ENCODE measurements around the gene MMD. TPM values are rescaled to one million over a fixed set of nuclear protein-coding genes. Genes with fewer than 3 reads are reported as not detected.

MMD gene
- total and polyA plus RNA-seq, 2 of the 13 experiments (the other 11 are each of a cell fraction or from before 2014, with no cell fraction given): 121 to 225 TPM

GRCh38 chr17:55391764-55392467 is 29.7 kb downstream of the MMD start (continued):
- TF ChIP-seq, protein P1, sequence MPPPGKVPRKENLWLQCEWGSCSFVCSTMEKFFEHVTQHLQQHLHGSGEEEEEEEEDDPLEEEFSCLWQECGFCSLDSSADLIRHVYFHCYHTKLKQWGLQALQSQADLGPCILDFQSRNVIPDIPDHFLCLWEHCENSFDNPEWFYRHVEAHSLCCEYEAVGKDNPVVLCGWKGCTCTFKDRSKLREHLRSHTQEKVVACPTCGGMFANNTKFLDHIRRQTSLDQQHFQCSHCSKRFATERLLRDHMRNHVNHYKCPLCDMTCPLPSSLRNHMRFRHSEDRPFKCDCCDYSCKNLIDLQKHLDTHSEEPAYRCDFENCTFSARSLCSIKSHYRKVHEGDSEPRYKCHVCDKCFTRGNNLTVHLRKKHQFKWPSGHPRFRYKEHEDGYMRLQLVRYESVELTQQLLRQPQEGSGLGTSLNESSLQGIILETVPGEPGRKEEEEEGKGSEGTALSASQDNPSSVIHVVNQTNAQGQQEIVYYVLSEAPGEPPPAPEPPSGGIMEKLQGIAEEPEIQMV (CRISPR knock-in tag; IDR thresholded peaks at IDR 0.05; ENCODE audit: low read depth): no peak
- no peak for TF ChIP-seq ZNF644 (CRISPR knock-in tag; IDR thresholded peaks at IDR 0.05; ENCODE audit: low read depth)
- no peak for TF ChIP-seq ZNF768 (CRISPR knock-in tag; IDR thresholded peaks at IDR 0.05)
- TF ChIP-seq ZNF691 (CRISPR knock-in tag; IDR thresholded peaks at IDR 0.05; ENCODE audit: borderline replicate concordance, low read depth): no peak
- TF ChIP-seq KAT8 (CRISPR knock-in tag; IDR thresholded peaks at IDR 0.05): no peak
- no peak for TF ChIP-seq ZKSCAN5 (CRISPR knock-in tag; IDR thresholded peaks at IDR 0.05)
- peak; percentile 17; the same call in 1 of the 2 replicates for TF ChIP-seq SAP130 (CRISPR knock-in tag; IDR thresholded peaks at IDR 0.05; ENCODE audit: low read depth)
- no peak for TF ChIP-seq ZNF619 (CRISPR knock-in tag; IDR thresholded peaks at IDR 0.05)
- no peak for TF ChIP-seq ZNF10 (CRISPR knock-in tag; IDR thresholded peaks at IDR 0.05; ENCODE audit: borderline replicate concordance, low read depth)
- TF ChIP-seq ZNF124 (CRISPR knock-in tag; IDR thresholded peaks at IDR 0.05): no peak
- TF ChIP-seq ZC3H4 (CRISPR knock-in tag; IDR thresholded peaks at IDR 0.05; ENCODE audit: borderline replicate concordance): peak; percentile 53; the same call in 1 of the 2 replicates
- no peak for TF ChIP-seq ARNT (IDR thresholded peaks at IDR 0.05)
- no peak for TF ChIP-seq ETV6 (CRISPR knock-in tag; conservative IDR thresholded peaks at IDR 0.05)
- no peak for TF ChIP-seq ZNF670 (CRISPR knock-in tag; IDR thresholded peaks at IDR 0.05; ENCODE audit: borderline replicate concordance)
- 0 out of 2 replicates have a peak, but pooled peaks have one; percentile 30 for TF ChIP-seq STAT6 (CRISPR knock-in tag; IDR thresholded peaks at IDR 0.05; ENCODE audit: borderline replicate concordance)
- TF ChIP-seq HIVEP1 (CRISPR knock-in tag; IDR thresholded peaks at IDR 0.05): no peak
- peak; percentile 58 for TF ChIP-seq POLR2G (IDR thresholded peaks at IDR 0.05; ENCODE audit: low read depth, low read length)
- no peak for TF ChIP-seq ZNF746 (CRISPR knock-in tag; IDR thresholded peaks at IDR 0.05)
- TF ChIP-seq HHEX (CRISPR knock-in tag; IDR thresholded peaks at IDR 0.05): no peak
- TF ChIP-seq CHCHD3 (CRISPR knock-in tag; IDR thresholded peaks at IDR 0.05): 0 out of 2 replicates have a peak, but pooled peaks have one; percentile 2
- peak; percentile 65; the same call in 1 of the 2 replicates for TF ChIP-seq RBFOX2 (IDR thresholded peaks at IDR 0.05; ENCODE audit: low read depth, low read length)
- TF ChIP-seq, protein P2, sequence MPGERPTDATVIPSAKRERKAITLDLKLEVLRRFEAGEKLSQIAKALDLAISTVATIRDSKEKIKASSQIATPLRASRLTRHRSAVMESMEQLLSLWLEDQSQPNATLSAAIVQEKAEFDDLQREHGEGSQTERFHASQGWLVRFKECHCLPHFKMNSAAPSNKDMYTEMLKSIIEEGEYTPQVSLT (CRISPR knock-in tag; IDR thresholded peaks at IDR 0.05; ENCODE audit: borderline replicate concordance, low read depth): no peak
- no peak for TF ChIP-seq TBL1XR1 (IDR thresholded peaks at IDR 0.05; ENCODE audit: borderline replicate concordance, low read length, partially characterized antibody)
- TF ChIP-seq GFI1 (CRISPR knock-in tag; IDR thresholded peaks at IDR 0.05; ENCODE audit: borderline replicate concordance): 0 out of 2 replicates have a peak, but pooled peaks have one; percentile 39
- no peak for TF ChIP-seq SP1 (IDR thresholded peaks at IDR 0.05)
- TF ChIP-seq SP1 (CRISPR knock-in tag; IDR thresholded peaks at IDR 0.05): no peak
- TF ChIP-seq PAF1 (CRISPR knock-in tag; IDR thresholded peaks at IDR 0.05): peak; percentile 86; the same call in 1 of the 2 replicates
- TF ChIP-seq AGO2 (optimal IDR thresholded peaks at IDR 0.05; ENCODE audit: low read depth, low read length): peak; percentile 86
